Mammary microvascular endothelial cell (primary cell): ENCODE measurements around the gene SIAH1. TPM values are rescaled to one million over a fixed set of nuclear protein-coding genes. Genes with fewer than 3 reads are reported as not detected.

Source experiments
- total RNA-seq: library from RNA; depleted of rRNA; stranded (reverse); fragments of >200 nt; gene quantifications from 2 replicates; pipeline ENCODE4 v1.2.3, GENCODE V29; 2015

Gene SIAH1, protein sequence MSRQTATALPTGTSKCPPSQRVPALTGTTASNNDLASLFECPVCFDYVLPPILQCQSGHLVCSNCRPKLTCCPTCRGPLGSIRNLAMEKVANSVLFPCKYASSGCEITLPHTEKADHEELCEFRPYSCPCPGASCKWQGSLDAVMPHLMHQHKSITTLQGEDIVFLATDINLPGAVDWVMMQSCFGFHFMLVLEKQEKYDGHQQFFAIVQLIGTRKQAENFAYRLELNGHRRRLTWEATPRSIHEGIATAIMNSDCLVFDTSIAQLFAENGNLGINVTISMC
- 13.7 and 15.8 TPM in 2 replicates for total RNA-seq

GRCh38 chr16:48385253-48386150 is at the start of gene SIAH1:
TSS of gene SIAH1 (minus strand) at chr16:48385413. CDS start at chr16:48362428, 22,985 bp downstream.

Other genes starting within 250 kb of the SIAH1 start
- gene ABCC12, start 229.4 kb downstream of the SIAH1 start, total RNA-seq = not detected in 2 replicates
- 24.3 and 25.9 TPM in 2 replicates for gene LONP2, start 141.1 kb downstream of the SIAH1 start, total RNA-seq
- gene ABCC11, start 137.9 kb downstream of the SIAH1 start, total RNA-seq = 0.05 and 0.20 TPM in 2 replicates
- 18.1 and 30.7 TPM in 2 replicates for gene N4BP1, start 224.8 kb upstream of the SIAH1 start, total RNA-seq